ENCODE data around the gene MOK.

MOK gene

GRCh38 chr14:102225386-102225785 is 79.6 kb downstream of the MOK start:
- no peak for DNase-seq (ENCODE audit: low spot score)

- no peak for DNase-seq (ENCODE audit: low spot score)
Observed at GRCh38 chr14:102223682-102224081, 81.3 kb downstream of the MOK start.

DNA sequence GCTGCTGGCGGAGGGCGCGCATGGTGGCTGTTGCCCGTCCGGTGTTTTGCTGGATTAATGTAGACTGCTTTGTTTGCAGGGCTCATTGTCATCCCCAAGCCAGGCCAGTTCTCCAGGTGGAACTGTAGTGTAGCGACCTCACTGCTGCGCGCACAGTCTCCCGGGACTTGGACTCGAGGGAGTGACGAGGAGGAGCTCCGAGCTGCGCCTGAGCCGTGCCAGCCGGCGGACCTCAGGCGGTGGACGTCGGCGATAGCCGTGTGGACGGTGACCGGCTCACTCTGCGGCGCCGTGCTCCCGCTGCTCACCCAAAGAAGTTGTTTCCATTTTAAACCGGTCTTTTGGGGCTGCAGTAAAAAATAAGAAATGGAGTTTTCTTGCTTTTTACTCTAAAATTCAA is 82.2 kb downstream of the MOK start:
- DNase-seq (ENCODE audit: low spot score) = no peak

- DNase-seq (ENCODE audit: low spot score) = no peak
Observed at GRCh38 chr14:102222009-102222575, 82.9 kb downstream of the MOK start.

DNA sequence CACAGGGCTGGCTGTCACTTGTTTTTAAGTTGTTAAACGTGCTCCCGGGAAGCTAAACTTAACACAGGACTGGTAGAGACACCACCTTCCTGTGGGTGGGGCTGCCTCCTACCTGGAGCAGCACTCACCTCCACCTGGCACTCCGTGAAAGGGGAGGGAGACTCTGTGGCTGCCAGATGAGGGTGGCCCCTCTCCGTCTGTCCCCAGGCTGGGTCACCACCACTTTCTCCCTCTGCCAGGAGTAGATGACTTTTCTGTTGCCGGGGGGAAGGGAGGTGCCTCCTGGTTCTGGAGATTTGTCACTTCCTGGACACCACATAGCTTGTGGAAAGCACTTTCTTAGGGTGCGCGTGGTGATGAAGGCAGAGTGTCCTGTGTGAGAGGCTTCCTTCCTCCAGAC is 83.9 kb downstream of the MOK start:
- DNase-seq (ENCODE audit: low spot score) = peak; percentile 27

DNA sequence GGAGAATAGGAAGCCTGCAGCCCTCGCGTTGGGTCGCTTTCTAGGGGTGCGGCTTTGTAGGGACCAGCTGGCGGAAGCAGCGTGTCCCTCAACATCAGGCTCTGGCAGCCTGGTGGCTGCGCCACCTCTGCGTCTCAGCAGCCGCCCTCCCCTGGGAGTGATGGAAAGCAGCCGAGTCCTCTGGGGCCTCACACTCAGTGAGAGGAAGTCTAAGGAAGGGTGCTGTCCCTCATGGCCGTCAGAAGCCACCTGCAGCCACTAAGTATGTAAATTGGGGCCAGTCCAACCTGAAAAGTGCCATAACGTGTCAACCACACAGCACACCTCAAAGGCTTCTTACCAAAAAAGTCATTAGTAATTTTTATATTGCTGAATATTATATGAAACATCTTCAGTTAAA is 84.9 kb downstream of the MOK start:
- DNase-seq (ENCODE audit: low spot score) = no peak

- no peak for DNase-seq (ENCODE audit: low spot score)
Observed at GRCh38 chr14:102219316-102219715, 85.6 kb downstream of the MOK start.

DNA sequence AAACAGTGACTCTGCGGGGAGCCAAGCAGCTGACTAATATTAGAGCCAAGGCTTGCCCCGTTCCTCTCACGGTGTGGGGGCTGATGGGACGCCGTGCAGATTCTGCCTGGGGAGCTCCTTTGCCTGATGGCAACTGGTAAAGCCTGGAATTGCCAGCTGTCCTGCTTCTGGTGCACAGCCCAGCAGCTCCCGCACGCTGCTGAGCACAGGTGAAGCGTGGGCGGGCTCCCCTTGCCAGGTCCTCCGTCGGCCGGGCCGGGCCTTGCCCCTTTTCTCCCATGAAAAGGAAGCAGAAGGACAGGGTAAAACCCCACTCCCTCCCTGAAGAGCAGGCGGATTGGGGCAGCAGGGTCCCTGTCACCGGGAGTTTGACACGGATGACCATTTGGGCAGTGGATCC is 86.3 kb downstream of the MOK start:
- DNase-seq (ENCODE audit: low spot score) = no peak

DNA sequence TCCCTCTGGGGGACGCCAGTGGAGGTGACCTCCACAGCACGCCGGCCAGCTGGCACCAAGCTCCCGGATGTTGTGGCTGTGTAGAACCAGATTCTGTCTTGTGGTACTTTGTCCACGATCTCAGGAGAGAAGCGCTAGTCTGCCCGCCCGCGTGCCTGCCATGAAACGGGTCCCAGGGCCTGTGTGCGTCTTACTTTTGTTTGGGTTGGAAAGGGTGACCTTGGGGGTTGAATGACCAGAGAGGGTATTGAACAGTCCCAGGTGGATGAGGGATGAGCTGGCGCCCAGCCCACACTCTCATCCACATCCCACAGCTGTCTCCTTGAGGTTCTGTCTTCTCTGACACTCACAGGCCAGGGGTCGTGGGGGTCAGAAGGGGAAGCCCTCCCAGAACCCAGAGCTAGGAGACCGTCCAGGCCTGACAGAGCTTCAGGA is 87.0 kb downstream of the MOK start:
- DNase-seq (ENCODE audit: low spot score) = no peak

GRCh38 chr14:102217399-102217798 is 87.6 kb downstream of the MOK start:
- no peak for DNase-seq (ENCODE audit: low spot score)

- DNase-seq (ENCODE audit: low spot score) = no peak
Observed at GRCh38 chr14:102215576-102216250, 89.3 kb downstream of the MOK start.

DNA sequence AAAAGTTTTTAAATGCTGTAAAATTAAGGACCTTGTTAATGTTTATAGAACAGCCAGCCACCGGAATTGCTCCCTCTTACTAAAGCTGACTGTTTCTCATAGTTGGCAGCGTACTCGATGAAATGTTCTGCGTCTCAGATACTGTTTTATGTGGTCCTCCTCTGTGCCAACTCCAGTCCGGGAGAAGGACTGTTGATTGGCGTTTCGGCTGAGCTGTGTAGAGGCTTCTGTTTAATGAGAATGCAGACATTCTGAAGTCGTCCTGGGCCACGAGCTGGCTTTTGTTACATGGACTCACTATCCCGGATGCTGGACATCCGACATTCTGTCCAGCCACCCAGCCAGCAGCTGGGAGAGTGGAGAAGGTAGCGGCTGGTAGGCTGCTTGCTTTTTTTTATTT is 89.9 kb downstream of the MOK start:
- DNase-seq (ENCODE audit: low spot score) = no peak

- no peak for DNase-seq (ENCODE audit: low spot score)
Observed at GRCh38 chr14:102213984-102214658, 90.8 kb downstream of the MOK start.

GRCh38 chr14:102213470-102213869 is 91.5 kb downstream of the MOK start:
- no peak for DNase-seq (ENCODE audit: low spot score)

GRCh38 chr14:102212845-102213244 is 92.1 kb downstream of the MOK start:
- DNase-seq (ENCODE audit: low spot score) = no peak

DNA sequence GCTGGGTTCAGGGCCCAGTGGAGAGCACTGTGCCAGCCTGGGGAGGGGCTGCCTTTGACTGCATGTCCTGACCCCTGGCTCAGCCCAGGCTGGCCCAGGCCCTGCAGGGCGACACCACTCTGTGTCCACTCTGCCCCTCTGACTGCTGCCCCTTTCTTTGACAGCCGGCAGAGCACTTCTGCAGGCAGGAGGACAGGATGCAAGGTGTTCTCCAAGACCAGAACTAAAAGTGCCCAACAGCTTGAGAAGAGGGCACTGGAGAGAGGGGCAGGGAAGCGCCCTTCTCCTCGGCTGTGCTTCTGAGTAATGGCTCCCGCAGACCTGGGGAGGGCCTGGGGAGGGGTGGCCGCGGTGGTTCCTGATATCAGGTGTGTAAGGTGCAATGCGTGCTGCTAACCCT is 92.6 kb downstream of the MOK start:
- no peak for DNase-seq (ENCODE audit: low spot score)

DNA sequence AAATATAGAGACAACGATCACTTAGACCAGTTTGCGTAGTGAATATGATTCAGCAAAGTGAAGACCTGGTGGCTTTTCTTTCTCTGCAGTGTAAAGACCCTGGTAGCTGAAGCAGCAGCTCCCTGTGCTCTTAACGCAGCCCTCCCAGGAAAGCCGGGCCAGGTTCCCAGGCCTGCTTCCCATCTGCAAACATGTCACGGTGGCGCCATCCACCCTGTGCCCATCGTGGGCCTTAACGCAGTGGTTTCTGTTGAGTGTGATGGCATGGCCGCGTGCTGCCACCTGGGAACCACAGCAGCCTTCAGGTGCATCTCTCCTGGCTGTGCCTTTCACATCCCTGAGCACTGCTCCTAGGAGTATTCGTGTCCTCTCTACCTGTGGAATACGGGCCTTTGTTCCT is 93.7 kb downstream of the MOK start:
- DNase-seq (ENCODE audit: low spot score) = no peak

DNA sequence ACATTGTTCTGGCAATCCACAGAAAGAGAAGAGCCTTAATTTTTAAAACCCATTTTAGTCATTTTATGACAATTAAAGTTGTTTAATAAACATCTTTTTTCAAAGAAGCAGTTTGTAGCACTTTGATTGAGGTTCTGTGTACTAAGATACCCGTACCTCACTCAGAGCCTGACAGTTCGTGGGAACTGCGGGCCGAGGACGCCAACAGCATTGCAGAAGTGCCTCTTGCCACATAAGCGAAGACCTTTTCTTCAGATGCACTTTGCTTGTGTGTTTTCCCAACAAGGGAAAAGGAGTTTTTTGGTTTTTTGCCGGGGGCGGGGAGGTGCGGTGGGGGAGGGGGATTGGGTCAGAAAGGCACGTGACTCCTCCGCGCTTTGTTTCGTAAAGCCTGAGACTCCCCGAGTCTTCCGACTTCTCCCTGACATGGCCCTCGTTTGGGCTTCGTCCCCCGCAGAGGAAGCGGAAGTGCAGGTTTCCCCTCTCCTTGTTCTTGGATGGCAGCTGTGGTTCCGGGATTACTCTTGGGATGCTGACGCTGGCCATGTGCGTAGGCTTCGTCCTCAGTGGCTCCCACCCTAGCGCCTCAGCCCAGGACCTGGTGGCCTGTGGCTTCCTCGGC is 94.4 kb downstream of the MOK start:
- no peak for DNase-seq (ENCODE audit: low spot score)

GRCh38 chr14:102209224-102209966 is 95.6 kb downstream of the MOK start:
- DNase-seq (ENCODE audit: low spot score) = peak; percentile 15

- no peak for DNase-seq (ENCODE audit: low spot score)
Observed at GRCh38 chr14:102208741-102209140, 96.2 kb downstream of the MOK start.

- DNase-seq (ENCODE audit: low spot score) = no peak
Observed at GRCh38 chr14:102207831-102208365, 97.1 kb downstream of the MOK start.

GRCh38 chr14:102206918-102207317 is 98.0 kb downstream of the MOK start:
- no peak for DNase-seq (ENCODE audit: low spot score)

Data from RKO (cell line).